ENCODE measurements around the gene ZNF280B. TPM values are rescaled to one million over a fixed set of nuclear protein-coding genes. Genes with fewer than 3 reads are reported as not detected.

ZNF280B gene
- total RNA-seq, 1 experiment from 2014 or later = 0.10 TPM

DNA sequence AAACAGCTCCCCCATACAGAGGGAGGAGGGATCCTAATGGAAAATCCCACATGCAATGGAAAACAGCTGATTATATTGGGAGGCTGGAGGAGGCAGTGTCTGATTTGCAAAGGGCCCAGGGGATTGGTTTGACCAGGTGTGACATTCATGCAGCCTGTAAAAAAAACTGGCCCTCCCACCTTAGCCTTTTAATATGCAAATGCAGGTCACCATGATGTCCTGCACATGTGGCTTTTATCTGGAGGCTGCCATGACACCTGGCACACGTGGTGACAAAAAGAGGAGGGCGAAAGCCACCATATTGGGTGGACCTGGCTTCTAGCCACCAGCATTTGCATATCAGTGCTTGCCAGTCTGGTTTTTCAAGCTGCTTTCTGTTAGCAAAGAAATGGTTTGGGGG, 48.5 kb downstream of the ZNF280B start:
- Histone ChIP-seq H3K4me3 (ENCODE audit: low read depth in 2 of 2, low read length in 2 of 2) (no peak overlapping the region), H3K36me3 (ENCODE audit: control insufficient read depth, insufficient read depth, low read length) (no peaks in the 10 kb centered on the region), H3K9me3 (ENCODE audit: control insufficient read depth, insufficient read depth, low read depth, low read length) (no peaks in the 10 kb centered on the region), H3K27ac (ENCODE audit: low read length) (no peak overlapping the region), H3K27me3 (ENCODE audit: control insufficient read depth, insufficient read depth, low read length) (no peaks in the 10 kb centered on the region; the same call in 1 of the 2 replicates), H3K4me1 (ENCODE audit: control insufficient read depth, insufficient read depth, low read length) (no peaks in the 10 kb centered on the region)
- CTCF ChIA-PET = no interaction called here
- in situ Hi-C loops (cut with HindIII; ENCODE audit: low pct_unique_long_range_greater_than_20kb, low sequenced_read_pairs) (no loop called here), intact Hi-C loops (cut with micrococcal nuclease; ENCODE audit: unreplicated experiment) (loop anchor here (10.0 kb wide), 2 partner anchors 135 to 495 kb away; no protein-coding TSS in a partner anchor)
- no TSS peak for BruUV-seq (replicated peaks)
- POLR2A ChIA-PET = no interaction called here
- no peak for TF ChIP-seq TCF7L2 (IDR thresholded peaks at IDR 0.05; ENCODE audit: low read depth, low read length)
- TF ChIP-seq CTCF (IDR thresholded peaks at IDR 0.05) = no peak
- no peak for TF ChIP-seq SIN3A (IDR thresholded peaks at IDR 0.05; ENCODE audit: borderline replicate concordance, insufficient read depth, low read depth, low read length)
- TF ChIP-seq REST (IDR thresholded peaks at IDR 0.05; ENCODE audit: insufficient read depth in 1 of 2, low read depth in 2 of 2, low read length in 1 of 2) = no peak
- no peak for TF ChIP-seq POLR2AphosphoS5 (IDR thresholded peaks at IDR 0.05; ENCODE audit: low read depth, low read length)
- DNase-seq (ENCODE audit: low read depth, low spot score) (no peak), ATAC-seq (no peak)

DNA sequence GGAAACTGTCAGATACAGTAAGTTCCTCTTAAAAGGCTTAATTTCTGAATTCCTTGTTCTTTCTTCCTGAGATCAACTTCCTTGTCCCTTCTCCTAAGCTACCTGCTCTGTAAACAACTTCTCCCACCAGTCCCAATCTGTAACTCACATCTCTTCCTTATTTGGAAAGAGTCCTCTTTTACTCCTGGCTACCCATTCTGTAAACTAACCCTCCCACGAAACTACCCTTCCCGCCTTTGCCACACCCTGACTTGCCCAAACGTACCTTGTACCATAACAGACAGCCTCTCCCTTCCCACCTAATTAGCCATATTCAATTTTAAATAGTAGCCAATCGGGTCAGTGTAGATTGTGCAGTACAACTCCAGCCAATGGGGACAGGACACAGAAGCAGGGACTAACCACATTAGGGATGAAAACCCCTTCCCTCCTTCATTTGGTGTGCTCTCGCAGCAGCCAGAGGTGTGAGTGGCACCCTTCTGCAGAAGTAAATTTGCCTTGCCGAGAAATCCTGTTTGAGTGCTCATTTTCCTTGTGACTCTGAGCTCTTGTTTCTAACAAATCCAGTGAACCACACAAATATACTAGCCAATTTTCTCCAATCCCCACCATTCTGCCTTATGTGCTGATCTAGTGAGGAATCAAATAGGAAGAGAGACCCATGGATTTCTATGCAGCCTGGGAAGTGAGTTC, 49.5 kb downstream of the ZNF280B start:
- in situ Hi-C loops (cut with HindIII; ENCODE audit: low pct_unique_long_range_greater_than_20kb, low sequenced_read_pairs) = no loop called here
- Histone ChIP-seq H3K36me3 (ENCODE audit: control insufficient read depth, insufficient read depth, low read length) (no peaks in the 10 kb centered on the region), H3K27ac (ENCODE audit: low read length) (no peak overlapping the region), H3K9me3 (ENCODE audit: control insufficient read depth, insufficient read depth, low read depth, low read length) (no peaks in the 10 kb centered on the region), H3K4me1 (ENCODE audit: control insufficient read depth, insufficient read depth, low read length) (no peaks in the 10 kb centered on the region), H3K27me3 (ENCODE audit: control insufficient read depth, insufficient read depth, low read length) (no peaks in the 10 kb centered on the region), H3K4me3 (ENCODE audit: low read depth in 2 of 2, low read length in 2 of 2) (no peak overlapping the region)
- DNase-seq (ENCODE audit: low read depth, low spot score) (no peak), ATAC-seq (no peak)
- no TSS peak for BruUV-seq (replicated peaks)
- ChIA-PET POLR2A (no interaction called here), CTCF (no interaction called here)
- no peak for TF ChIP-seq CTCF (IDR thresholded peaks at IDR 0.05)
- TF ChIP-seq SIN3A (IDR thresholded peaks at IDR 0.05; ENCODE audit: borderline replicate concordance, insufficient read depth, low read depth, low read length) = no peak
- TF ChIP-seq POLR2AphosphoS5 (IDR thresholded peaks at IDR 0.05; ENCODE audit: low read depth, low read length) = no peak
- TF ChIP-seq REST (IDR thresholded peaks at IDR 0.05; ENCODE audit: insufficient read depth in 1 of 2, low read depth in 2 of 2, low read length in 1 of 2) = no peak
- no peak for TF ChIP-seq TCF7L2 (IDR thresholded peaks at IDR 0.05; ENCODE audit: low read depth, low read length)
- intact Hi-C loops (cut with micrococcal nuclease; ENCODE audit: unreplicated experiment) = no loop called here

All from Panc1 (cell line).